ENCODE results near the gene FAF2.

GRCh38 chr5:176538989-176539384 is 90.8 kb downstream of the FAF2 start:
- no peak for TF ChIP-seq POLR2A (IDR thresholded peaks at IDR 0.05; ENCODE audit: low read depth)
- no peak for TF ChIP-seq CTCF (IDR thresholded peaks at IDR 0.05)
- no peak for TF ChIP-seq POLR2AphosphoS5 (IDR thresholded peaks at IDR 0.05)
- TF ChIP-seq EP300 (IDR thresholded peaks at IDR 0.05) = no peak
